Stomach (tissue), 4 donors: ENCODE measurements around the gene RIMS4.

Source experiments
- CTCF ChIP-seq, 7 experiments: fragments of 450-650 bp in 4 of 7; fragments of 200-600 bp in 3 of 7; sonication (generic) in 3 of 7; IDR thresholded peaks; one replicate each; pipeline ENCODE4 v1.5.1; 2016 to 2019; ENCODE audit warnings: antibody characterized with exemption in 7 of 7, control low read depth in 2 of 7, mild to moderate bottlenecking in 1 of 7
- POLR2AphosphoS5 ChIP-seq, 3 donors: sonication (generic); formaldehyde crosslinking; IDR thresholded peaks; one replicate each; pipeline ENCODE4 v1.6.1; 2016; ENCODE audit warnings: antibody characterized with exemption in 3 of 3

GRCh38 chr20:44737116-44737515 is 73.2 kb downstream of the RIMS4 start:
- TF ChIP-seq CTCF (IDR thresholded peaks at IDR 0.05) (no peak), POLR2AphosphoS5 (IDR thresholded peaks at IDR 0.05) (no peak)
